ENCODE results near the gene SLC44A1. TPM values are rescaled to one million over a fixed set of nuclear protein-coding genes. Genes with fewer than 3 reads are reported as not detected.

The SLC44A1 gene
- total and polyA plus RNA-seq, 2 of the 13 experiments (the other 11 are each of a cell fraction or from before 2014, with no cell fraction given), result 21.4 to 40.8 TPM

- TF ChIP-seq ZBTB1 (CRISPR knock-in tag; IDR thresholded peaks at IDR 0.05; ENCODE audit: borderline replicate concordance), result 0 out of 2 replicates have a peak, but pooled peaks have one; percentile 80
- no peak for TF ChIP-seq TBP (CRISPR knock-in tag; IDR thresholded peaks at IDR 0.05)
- TF ChIP-seq ZNF776 (CRISPR knock-in tag; IDR thresholded peaks at IDR 0.05), result peak; percentile 91; the same call in 1 of the 2 replicates
- TF ChIP-seq HMGXB3 (CRISPR knock-in tag; IDR thresholded peaks at IDR 0.05; ENCODE audit: borderline replicate concordance), result peak; percentile 86; the same call in 1 of the 2 replicates
- peak; percentile 58 for TF ChIP-seq STAG1 (CRISPR knock-in tag; IDR thresholded peaks at IDR 0.05)
- TF ChIP-seq SMC3 (IDR thresholded peaks at IDR 0.05; ENCODE audit: low read length), result no peak
- TF ChIP-seq KDM5B (CRISPR knock-in tag; IDR thresholded peaks at IDR 0.05; ENCODE audit: borderline replicate concordance), result peak; percentile 95; the same call in 1 of the 2 replicates
- peak; percentile 79 for TF ChIP-seq ZNF609 (CRISPR knock-in tag; IDR thresholded peaks at IDR 0.05; ENCODE audit: borderline replicate concordance)
- TF ChIP-seq TOPORS (CRISPR knock-in tag; IDR thresholded peaks at IDR 0.05), result peak; percentile 95
- TF ChIP-seq HDAC1 (CRISPR knock-in tag; IDR thresholded peaks at IDR 0.05), result peak; percentile 96
- TF ChIP-seq ZBTB39 (CRISPR knock-in tag; IDR thresholded peaks at IDR 0.05), result no peak
- no peak for TF ChIP-seq AGO2 (optimal IDR thresholded peaks at IDR 0.05; ENCODE audit: low read depth, low read length)
- TF ChIP-seq ZNF580 (CRISPR knock-in tag; IDR thresholded peaks at IDR 0.05; ENCODE audit: borderline replicate concordance, low read depth), result no peak; the same call in 1 of the 2 replicates
- no peak for TF ChIP-seq RORA (CRISPR knock-in tag; IDR thresholded peaks at IDR 0.05)
- TF ChIP-seq FOXJ3 (CRISPR knock-in tag; IDR thresholded peaks at IDR 0.05; ENCODE audit: borderline replicate concordance), result peak; percentile 86
- TF ChIP-seq MIXL1 (CRISPR knock-in tag; IDR thresholded peaks at IDR 0.05), result peak; percentile 91
- TF ChIP-seq ZBTB21 (CRISPR knock-in tag; IDR thresholded peaks at IDR 0.05), result no peak
- TF ChIP-seq ZSCAN25 (CRISPR knock-in tag; IDR thresholded peaks at IDR 0.05), result peak; percentile 54; the same call in 1 of the 2 replicates
These were observed at the start of gene SLC44A1 (continued) for GRCh38 chr9:105244003-105244733.
